Measurements from ENCODE around the gene S100A1.
"Not testable (repeated sequence)": the region's sequence is repeated elsewhere in the genome, so short reads cannot be mapped to it uniquely, and the experiment has no call there.

The S100A1 gene

DNA sequence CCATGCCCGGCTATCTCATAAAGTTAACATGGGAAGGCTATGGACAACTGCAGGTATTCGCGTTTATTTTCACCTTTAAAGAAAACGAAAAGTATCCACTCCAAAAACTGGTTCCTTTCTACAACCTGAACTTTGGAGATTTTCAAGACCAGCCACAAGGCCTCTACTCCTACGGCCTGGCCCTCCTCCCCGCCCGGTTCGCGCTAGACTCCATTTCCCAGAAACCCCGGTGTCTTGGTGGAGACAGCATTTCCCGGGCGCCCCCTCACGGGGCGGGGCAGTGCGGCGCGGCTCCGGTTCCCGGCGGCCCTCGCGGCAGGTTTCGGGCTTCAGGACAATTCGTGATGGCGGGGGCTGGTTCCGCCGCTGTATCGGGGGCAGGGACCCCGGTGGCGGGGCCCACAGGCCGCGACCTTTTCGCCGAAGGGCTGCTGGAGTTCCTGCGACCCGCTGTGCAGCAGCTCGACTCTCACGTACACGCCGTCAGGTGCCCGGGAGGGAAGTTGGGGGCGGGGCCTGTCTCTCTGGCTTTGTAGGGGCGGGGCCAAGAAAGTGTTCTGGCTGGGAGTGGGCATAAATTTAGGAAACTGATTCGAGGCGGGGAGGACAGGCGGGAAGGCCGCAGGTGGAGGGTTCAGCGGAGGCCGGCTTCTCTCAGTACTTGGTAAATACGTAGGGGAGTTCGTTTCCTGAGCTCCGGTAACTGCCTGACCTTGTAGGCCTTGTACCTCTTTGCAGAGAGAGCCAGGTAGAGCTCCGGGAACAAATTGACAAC, 30.4 kb downstream of the S100A1 start, which contains the start of gene SNAPIN:
Gene SNAPIN (plus strand): TSS at position 304 of the 775 bp plus-strand sequence. CDS start 41 bp downstream, at position 345.
- DNase-seq: peak; percentile 84 to 85

DNA sequence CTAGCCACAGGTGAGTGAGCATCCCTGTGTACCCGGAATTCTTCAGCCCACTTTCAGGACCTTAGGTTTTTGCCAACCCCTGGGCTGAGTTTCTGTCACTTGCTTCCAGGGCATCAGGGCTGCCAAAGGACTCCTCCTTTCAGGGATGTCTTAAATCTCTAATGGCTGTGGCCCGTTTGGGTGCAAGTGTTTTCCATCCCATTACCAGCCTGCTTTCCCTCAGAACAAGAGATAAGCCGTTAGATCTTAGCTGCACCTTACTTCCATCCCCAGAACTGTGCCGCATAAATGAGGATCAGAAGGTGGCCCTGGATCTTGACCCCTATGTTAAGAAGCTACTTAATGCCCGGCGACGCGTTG, 30.9 kb downstream of the S100A1 start:
- no peak for DNase-seq

DNA sequence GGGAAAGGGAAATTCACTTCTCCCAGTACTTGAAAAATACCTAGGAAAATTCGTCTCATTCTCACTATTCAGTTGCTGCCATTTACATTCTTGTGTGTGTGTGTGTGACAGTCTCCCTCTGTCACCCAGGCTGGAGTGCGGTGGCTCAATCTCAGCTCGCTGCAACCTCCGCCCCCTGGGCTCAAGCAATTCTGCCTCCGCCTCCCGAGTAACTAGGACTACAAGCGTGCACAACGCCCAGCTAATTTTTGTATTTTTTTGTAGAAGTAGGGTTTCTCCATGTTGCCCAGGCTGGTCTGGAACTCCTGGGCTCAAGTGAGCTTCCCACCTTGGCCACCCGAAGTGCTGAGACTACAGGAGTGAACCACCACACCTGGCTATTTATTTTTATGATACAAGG, 31.4 kb downstream of the S100A1 start:
- no peak for DNase-seq

DNA sequence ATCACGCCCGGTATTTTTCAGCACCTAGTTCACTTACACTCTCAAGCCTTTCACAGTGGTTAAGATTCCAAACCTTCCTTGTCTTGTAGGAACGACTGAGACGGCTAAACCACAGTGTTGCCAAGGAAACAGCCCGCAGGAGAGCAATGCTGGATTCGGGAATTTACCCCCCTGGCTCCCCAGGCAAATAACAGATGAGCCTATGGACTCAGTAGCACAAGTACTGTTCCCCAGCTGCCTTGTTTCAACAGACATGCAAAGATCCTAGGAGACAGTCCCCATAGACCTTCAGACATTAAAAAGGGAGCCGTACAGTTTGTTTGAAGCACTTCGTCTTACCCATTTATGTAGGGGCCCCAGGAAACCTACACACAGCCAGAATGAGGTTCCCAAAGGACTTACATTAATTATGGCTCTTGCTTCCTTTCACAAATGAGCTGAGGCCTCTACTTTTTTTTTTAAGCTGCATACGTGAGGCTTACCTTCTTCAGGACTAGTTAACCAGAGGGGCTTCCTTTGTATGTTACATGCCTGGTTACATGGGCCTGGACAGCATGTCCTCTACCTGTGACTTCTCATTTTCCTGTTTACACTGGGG, 33.0 kb downstream of the S100A1 start:
- no peak for DNase-seq

DNA sequence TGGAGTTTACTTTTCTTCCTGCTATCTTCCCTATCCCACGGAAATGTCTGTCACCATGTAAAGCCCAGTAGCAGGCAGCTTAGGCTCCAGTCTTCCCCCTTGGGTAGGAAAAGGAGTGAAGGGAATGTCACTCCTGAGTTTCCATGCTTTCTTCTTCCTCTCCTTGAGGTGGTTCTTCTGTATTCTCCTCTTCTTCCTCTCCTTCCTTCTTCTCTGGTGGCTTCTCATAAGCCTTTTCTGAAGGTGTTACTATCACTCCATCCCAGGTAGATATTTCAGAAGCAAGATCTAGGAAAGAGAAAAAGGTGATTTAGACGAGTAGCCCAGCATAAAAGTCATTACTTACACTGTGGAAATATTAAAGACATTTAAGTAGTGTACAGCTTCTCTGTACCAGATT, 34.0 kb downstream of the S100A1 start:
- no peak for DNase-seq

DNA sequence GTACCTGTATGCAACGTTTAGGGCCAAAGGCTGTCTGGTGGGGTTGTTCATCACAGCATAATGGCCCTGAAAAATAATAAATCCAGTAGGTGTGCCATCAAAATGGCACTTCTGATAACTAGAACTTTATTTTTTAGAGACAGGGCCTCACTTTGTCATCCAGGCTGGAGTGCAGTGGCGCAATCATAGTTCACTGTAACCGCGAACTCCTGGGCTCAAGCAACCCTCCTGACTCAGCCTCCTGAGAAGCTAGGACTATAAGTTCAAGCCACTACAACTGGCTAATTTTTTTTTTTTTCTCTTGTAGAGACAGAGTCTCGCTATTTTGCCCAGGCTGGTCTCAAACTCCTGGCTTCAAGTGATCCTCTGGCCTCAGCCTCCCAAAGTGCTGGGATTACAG, 35.0 kb downstream of the S100A1 start:
- no peak for DNase-seq

DNA sequence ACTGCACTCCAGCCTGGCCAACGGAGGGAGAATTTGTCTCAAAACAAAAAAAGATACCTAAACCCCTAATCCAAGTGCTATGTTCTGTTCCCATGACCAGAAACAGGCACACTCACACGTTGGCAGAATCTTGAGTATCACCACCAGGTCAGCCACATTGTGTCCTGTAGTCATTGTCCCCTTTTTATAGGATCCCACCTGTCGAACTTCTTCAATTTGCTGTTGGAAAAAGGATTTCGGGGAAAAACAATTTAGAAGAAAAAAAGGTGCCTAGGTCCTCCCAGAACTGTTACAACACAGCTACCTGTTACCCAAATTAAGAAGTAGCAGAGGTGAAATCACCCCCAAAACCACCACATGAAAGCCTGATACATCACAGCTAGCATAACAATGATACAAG, 39.2 kb downstream of the S100A1 start:
- no peak for DNase-seq

DNA sequence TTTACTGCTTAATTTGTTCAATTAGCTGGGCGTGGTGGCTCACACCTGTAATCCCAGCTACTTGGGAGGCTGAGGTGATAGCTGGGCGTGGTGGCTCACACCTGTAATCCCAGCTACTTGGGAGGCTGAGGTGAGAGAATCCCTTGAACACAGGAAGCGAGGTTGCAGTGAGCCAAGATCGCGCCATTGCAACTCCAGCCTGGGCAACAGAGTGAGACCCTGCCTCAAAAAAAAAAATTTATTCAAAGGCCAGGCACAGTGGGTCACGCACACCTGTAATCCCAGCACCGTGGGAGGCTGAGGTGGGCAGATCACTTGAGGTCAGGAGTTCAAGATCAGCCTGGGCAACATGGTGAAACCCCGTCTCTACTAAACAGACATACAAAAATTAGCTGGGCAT, 40.4 kb downstream of the S100A1 start:
- not testable (repeated sequence) for DNase-seq

DNA sequence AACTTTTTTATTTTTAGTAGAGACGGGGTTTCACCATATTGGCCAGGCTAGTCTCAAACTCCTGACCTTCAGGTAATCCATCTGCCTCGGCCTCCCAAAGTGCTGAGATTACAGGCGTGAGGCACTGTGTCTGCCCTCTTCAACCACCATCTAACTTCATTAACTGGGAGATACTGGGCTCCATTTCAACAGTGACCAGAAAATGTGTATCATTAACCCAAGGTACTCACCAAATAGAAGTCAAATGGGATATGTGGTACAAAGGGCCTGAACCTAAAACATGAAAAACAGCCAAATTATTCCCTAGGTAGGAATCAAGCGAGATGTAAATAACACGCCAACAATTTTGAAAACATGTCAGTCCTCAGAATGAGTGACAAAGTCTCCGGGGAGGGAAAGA, 41.4 kb downstream of the S100A1 start:
- no peak for DNase-seq

DNA sequence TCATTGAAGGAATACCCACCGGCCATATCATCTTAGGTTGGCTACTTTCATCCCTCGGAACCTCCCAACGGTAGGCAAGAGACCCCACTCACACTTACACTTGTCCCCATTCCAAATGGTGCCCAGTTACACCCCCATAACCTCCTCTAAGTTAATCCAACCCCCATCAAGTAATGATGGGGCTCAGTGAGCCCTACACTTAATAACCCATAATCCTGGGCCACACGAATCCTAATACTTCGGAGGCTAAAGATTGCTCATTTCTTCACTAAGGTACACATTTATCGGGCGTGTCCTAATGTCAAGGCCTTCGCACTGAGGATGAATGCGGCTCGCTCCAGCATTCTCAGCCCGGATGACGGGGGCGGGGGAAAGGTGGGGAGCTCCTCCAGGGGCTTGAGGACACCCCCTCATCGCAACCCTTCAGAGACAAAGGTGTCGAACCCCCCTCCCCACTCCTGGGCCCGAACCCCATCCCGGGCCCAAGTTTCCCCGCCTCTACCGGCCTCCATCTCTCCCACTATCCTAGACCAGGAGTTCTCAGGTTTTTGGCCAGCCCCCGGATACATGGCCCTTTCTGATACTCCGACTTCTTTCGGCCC, 42.1 kb downstream of the S100A1 start:
- DNase-seq: no peak

DNA sequence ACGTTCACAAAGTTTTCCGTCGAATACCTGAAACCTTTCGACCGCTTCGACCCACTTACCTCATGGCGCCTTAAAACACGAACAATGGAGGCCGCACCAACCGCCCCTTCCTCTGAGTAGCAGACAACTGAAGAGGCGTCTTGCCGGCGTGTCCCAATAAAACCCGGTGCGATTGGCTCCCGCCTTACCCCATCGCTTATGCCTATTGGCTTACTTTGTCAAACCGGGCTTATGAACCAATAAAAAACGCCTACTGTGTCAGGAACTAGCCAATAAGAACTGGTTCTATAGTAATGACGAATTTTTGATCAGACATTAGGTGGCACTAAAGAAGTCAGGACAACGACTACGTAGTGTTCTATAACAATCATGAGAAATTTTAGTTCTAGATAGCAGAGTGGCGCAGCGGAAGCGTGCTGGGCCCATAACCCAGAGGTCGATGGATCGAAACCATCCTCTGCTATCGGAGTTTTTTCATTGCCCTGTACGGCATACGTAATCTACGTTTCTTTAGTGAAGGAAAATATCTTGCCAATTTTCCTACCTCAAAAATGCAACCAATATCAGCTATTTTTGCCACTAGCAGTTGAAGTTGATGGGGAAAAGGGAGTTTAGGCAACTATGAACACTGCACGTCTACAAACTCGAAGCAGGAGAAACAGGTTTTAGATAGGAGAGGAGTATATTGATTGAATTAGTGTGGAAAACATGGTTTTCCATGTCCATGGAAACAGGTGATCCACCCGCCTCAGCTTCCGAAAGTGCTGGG, 42.8 kb downstream of the S100A1 start, which contains the start of gene ILF2:
Gene ILF2 (minus strand): TSS at position 135 of the 769 bp plus-strand sequence. CDS start 71 bp downstream, at position 64.
- DNase-seq: peak; percentile 96 to 98

DNA sequence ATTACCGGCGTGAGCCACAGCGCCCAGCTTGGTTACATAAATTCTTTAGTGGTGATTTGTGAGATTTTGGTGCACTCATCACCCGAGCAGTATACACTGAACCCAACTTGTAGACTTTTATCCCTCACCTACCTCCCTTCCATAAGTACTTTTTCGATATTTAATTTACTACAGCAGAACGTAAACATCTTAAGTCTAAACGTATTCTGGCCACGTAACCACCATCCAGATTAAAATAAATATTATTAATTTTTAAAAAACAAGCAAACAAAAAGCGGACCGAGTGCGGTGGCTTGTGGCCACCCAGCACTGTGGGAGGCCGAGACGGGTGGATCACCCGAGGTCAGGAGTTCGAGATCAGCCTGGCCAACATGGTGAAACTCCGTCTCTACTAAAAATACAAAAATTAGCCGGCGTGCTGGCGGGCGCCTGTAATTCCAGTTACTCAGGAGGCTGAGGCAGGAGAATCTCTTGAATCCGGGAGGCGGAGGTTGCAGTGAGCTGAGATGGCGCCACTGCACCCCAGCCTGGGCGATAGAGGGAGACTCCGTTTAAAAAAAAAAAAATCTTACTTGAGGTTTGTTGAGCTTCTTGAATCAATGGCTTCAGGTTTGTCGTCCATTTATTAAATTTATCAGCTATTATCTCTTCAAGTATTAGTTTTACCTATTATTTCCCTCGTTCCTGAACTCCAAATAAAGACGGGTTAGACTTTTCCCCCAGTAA, 43.6 kb downstream of the S100A1 start:
- not testable (repeated sequence) for DNase-seq

DNA sequence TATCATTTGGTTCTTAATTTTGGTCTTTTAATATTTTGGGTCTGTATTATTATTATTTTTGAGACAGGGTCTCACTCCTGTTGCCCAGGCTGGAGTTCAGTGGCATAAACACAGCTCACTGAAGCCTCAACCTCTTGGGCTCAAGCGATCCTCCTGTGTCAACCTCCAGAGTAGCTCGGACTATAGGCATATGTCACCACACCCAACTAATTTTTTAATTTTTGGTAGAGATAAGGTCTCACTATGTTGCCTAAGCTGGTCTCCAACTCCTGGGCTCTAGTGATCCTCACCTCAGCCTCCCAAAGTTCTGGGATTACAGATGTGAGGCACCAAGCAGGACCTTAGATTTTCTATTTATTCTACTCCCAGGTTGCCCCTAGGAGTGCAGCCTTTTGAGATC, 45.3 kb downstream of the S100A1 start:
- DNase-seq: no peak

DNA sequence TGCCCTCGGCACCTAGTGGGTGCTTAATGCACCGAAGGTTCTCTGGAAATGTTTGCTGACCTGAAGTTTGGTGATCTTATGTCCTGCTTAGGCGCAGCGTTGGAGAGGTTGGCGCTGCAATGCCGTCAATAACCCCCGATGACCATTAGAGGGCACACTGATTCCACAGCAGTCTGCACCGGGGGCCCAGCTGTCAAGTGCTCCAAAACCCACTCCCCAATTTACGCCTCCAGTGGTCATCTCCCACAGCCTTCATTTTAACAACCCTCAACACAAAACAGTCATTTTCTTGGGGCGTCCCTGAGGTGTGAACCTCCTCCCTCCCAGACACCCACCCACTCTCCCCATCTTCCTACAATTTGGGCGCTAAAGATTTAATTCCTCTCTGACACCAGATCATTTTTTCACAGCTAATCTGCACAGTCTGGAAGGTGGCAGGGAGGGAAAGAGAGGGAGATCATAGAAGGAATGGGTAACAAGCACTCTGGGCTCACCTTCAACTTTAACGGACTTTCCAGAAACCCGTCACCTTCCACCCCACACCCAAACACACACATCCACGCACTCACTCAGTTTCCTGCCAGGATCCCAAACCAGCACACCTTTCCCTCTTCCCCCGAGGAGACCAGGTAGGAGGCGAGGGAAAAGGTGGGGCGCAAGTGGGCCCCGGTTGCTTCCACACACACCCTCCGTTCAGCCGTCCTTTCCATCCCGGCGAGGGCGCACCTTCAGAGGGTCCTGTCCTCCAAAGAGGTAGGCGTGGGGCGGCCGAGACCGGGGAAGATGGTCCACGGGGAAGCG, 49.7 kb downstream of the S100A1 start:
- peak in 1 of 2 experiments; percentile 53 for DNase-seq

DNA sequence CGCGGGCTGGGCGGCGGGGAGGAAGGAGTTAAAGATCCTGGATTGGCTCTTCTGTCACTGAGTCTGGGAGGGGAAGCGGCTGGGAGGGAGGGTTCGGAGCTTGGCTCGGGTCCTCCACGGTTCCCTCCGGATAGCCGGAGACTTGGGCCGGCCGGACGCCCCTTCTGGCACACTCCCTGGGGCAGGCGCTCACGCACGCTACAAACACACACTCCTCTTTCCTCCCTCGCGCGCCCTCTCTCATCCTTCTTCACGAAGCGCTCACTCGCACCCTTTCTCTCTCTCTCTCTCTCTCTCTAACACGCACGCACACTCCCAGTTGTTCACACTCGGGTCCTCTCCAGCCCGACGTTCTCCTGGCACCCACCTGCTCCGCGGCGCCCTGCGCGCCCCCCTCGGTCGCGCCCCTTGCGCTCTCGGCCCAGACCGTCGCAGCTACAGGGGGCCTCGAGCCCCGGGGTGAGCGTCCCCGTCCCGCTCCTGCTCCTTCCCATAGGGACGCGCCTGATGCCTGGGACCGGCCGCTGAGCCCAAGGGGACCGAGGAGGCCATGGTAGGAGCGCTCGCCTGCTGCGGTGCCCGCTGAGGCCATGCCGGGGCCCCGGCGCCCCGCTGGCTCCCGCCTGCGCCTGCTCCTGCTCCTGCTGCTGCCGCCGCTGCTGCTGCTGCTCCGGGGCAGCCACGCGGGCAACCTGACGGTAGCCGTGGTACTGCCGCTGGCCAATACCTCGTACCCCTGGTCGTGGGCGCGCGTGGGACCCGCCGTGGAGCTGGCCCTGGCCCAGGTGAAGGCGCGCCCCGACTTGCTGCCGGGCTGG, 50.5 kb downstream of the S100A1 start, which contains the start of gene NPR1:
Gene NPR1 (plus strand): TSS at position 170 of the 818 bp plus-strand sequence. CDS start 421 bp downstream, at position 591.
- no peak for DNase-seq

DNA sequence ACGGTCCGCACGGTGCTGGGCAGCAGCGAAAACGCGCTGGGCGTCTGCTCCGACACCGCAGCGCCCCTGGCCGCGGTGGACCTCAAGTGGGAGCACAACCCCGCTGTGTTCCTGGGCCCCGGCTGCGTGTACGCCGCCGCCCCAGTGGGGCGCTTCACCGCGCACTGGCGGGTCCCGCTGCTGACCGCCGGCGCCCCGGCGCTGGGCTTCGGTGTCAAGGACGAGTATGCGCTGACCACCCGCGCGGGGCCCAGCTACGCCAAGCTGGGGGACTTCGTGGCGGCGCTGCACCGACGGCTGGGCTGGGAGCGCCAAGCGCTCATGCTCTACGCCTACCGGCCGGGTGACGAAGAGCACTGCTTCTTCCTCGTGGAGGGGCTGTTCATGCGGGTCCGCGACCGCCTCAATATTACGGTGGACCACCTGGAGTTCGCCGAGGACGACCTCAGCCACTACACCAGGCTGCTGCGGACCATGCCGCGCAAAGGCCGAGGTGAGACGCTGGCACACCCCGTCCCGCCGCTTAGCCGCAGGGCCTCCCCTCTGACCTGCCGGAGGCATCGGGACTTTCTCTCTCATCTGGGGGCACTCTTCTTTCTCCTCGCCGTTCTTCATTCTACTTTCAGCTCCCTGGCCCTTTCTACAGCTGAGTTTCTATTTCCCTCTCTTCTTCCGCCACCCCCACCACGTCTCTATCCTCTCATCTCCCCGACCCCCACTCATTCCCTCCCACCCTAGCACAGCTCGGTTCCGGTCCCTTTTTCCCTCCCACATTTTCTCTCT, 51.3 kb downstream of the S100A1 start:
- no peak for DNase-seq

DNA sequence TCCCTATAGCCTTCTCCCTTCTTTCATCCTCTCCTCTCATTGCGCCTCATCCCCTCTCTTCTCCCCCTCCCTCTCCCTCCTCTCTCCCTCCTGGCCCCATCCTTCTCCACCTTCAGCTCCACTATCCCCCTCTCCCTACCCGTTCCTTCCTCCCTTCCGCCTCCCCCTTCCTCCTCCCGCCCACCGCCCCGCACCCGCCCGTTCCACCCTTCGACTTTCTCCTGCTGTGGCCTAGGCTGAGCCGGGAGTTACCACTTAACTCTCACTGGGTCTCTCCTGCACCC, 51.8 kb downstream of the S100A1 start:
- no peak for DNase-seq
